H1 (cell line): ENCODE measurements around the gene EED. TPM values are rescaled to one million over a fixed set of nuclear protein-coding genes. Genes with fewer than 3 reads are reported as not detected.

Experiments used
- polyA plus RNA-seq, 7 experiments: library from polyadenylated mRNA; depleted of rRNA in 3 of 7; stranded (reverse) in 5 of 7; unstranded in 2 of 7; fragments of >200 nt in 5 of 7; fragments of 200-250 nt in 2 of 7; gene quantifications; 1 replicate in 5 of 7; 2 replicates in 1 of 7; 4 replicates in 1 of 7; pipeline versions ENCODE4 v1.2.1 to v1.2.3, GENCODE V29; 2011 to 2013; ENCODE audit warnings: missing spikeins in 2 of 7, mixed read lengths in 2 of 7
- total RNA-seq: library from RNA; stranded (reverse); fragmentation: NEBNext Ultra II Directional; extraction: Animal tissue kit (Norgen Biotek cat#: 25700); gene quantifications from 2 replicates; pipeline ENCODE4 v1.2.1, GENCODE V29; 2021
- TF ChIP-seq, protein P1 (sequence below): IDR thresholded peaks from 2 replicates; pipeline ENCODE4 v1.6.1; 2012; ENCODE audit warnings: low read length, inconsistent platforms

EED gene
- total and polyA plus RNA-seq, 2 of the 8 experiments (the other 6 are each of a cell fraction or from before 2014, with no cell fraction given) = 12.6 to 26.9 TPM

DNA sequence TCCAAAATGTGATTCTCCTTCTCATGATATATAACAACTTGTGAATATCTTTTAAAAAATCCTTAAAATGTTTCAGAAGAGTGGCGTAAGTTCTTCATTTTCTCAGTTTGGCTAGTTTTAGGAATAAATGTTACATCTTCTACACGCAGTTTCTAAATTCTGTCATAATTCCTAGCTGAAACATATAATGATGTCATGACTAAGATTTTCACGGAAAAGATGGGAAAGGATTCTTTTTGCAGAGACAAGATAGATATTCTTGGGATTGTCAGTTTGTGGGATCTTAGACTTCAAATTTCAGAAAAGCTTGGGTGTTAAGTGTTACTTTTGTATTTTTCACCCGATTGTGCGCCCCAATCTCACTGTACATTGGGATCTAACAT, 1.7 kb downstream of the EED start (continued):
- TF ChIP-seq, protein P1, sequence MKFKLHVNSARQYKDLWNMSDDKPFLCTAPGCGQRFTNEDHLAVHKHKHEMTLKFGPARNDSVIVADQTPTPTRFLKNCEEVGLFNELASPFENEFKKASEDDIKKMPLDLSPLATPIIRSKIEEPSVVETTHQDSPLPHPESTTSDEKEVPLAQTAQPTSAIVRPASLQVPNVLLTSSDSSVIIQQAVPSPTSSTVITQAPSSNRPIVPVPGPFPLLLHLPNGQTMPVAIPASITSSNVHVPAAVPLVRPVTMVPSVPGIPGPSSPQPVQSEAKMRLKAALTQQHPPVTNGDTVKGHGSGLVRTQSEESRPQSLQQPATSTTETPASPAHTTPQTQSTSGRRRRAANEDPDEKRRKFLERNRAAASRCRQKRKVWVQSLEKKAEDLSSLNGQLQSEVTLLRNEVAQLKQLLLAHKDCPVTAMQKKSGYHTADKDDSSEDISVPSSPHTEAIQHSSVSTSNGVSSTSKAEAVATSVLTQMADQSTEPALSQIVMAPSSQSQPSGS = no peak
